Progenitor cell of endocrine pancreas (in vitro differentiated cells): ENCODE results near the gene NUP210. TPM values are rescaled to one million over a fixed set of nuclear protein-coding genes. Genes with fewer than 3 reads are reported as not detected.
A peak's percentile ranks its signal among the peaks of the same experiment; 100 is the strongest.

Experiments
- DNase-seq: peaks from one replicate; pipeline ENCODE4 v3.0.0; 2021; ENCODE audit warnings: low spot score; ENCODE audit not compliant: unreplicated experiment
- H3K27ac Mint-ChIP-seq: 2 replicates; pipeline ENCODE4 v1.8.0; 2021; ENCODE audit warnings: mild to moderate bottlenecking, moderate library complexity, mixed read lengths
- H3K27me3 Mint-ChIP-seq: 2 replicates; pipeline ENCODE4 v1.8.0; 2021; ENCODE audit warnings: mixed read lengths
- H3K36me3 Mint-ChIP-seq: 2 replicates; pipeline ENCODE4 v1.8.0; 2022; ENCODE audit warnings: mixed read lengths; ENCODE audit not compliant: insufficient read depth
- H3K4me1 Mint-ChIP-seq: 2 replicates; pipeline ENCODE4 v1.8.0; 2021; ENCODE audit warnings: low read depth, mixed read lengths
- H3K4me3 Mint-ChIP-seq: 2 replicates; pipeline ENCODE4 v1.8.0; 2021; ENCODE audit warnings: low read depth, mild to moderate bottlenecking, moderate library complexity, mixed read lengths
- H3K9me3 Mint-ChIP-seq: 2 replicates; pipeline ENCODE4 v1.8.0; 2021; ENCODE audit warnings: low read depth, mixed read lengths
- CTCF ChIP-seq: fragments of 200-600 bp; sonication (generic); IDR thresholded peaks from one replicate; pipeline ENCODE4 v1.5.0; 2021; ENCODE audit warnings: antibody characterized with exemption, mild to moderate bottlenecking; ENCODE audit not compliant: unreplicated experiment
- total RNA-seq: library from RNA; stranded (reverse); gene quantifications from 2 replicates; pipeline ENCODE4 v1.2.1, GENCODE V29; 2021

Gene NUP210
- total RNA-seq, 1 donor from 2014 or later: 78.2 TPM

DNA sequence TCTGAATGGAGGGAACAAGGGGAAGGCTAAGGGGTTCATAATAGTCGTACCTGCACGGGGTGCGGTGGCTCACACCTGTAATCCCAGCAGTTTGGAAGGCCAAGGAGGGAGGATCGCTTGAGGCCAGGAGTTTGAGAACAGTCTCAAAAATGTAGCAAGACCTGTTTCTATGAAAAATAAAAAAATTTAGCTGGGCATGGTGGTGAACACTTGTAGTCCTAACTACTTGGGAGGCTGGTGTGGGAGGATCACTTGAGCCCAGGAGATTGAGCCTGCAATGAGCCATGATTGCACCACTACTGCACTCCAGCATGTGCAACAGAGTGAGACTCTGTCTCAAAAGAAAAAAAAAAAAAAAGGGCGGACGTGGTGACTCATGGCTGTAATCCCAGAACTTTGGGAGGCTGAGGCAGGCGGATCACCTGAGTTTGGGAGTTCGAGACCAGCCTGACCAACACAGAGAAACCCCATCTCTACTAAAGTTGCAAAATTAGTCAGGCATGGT is 42.1 kb upstream of the NUP210 start:
- TF ChIP-seq CTCF: no peak

GRCh38 chr3:13461169-13462124 is 41.3 kb upstream of the NUP210 start:
- TF ChIP-seq CTCF: peak; percentile 77
- Mint-ChIP-seq H3K9me3 (no peaks in the 10 kb centered on the region), H3K27me3 (peaks cover 12% of the 10 kb centered on the region), H3K27ac (no peak overlapping the region), H3K4me1 (peaks cover 3% of the 10 kb centered on the region), H3K36me3 (no peaks in the 10 kb centered on the region), H3K4me3 (no peak overlapping the region)
- DNase-seq: peak; percentile 52

More for the DNA sequence above, 42.1 kb upstream of the NUP210 start:
- Mint-ChIP-seq H3K27me3 (peaks cover 12% of the 10 kb centered on the region), H3K4me3 (no peak overlapping the region), H3K4me1 (peaks cover 3% of the 10 kb centered on the region), H3K9me3 (no peaks in the 10 kb centered on the region), H3K27ac (no peak overlapping the region), H3K36me3 (no peaks in the 10 kb centered on the region)
- no peak for DNase-seq

DNA sequence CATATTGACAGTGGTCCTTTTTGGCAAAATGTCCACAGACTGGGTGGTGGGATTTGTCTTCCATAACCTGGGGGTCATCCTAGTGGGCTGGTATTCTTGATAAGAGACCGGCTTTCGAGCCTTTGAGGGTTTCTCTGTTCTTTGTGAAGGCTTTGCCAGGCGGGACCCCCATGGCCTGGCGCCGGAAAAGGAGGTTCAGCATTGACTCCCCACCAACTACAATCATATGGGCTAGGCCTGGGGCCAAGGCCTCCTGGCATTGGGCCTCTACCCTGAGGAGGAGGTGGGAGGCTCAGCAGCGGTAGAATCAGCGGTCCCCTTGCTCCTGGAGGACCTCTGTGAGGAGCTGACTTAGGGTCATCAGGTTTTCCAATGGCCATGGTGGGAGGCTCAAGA is 40.2 kb upstream of the NUP210 start:
- H3K9me3 Mint-ChIP-seq: no peaks in the 10 kb centered on the region
- TF ChIP-seq CTCF: no peak
- DNase-seq: no peak
- H3K4me1 Mint-ChIP-seq: peaks cover 8% of the 10 kb centered on the region
- H3K27ac Mint-ChIP-seq: no peak overlapping the region
- H3K27me3 Mint-ChIP-seq: peaks cover 12% of the 10 kb centered on the region
- H3K4me3 Mint-ChIP-seq: no peak overlapping the region
- H3K36me3 Mint-ChIP-seq: no peaks in the 10 kb centered on the region

- H3K27ac Mint-ChIP-seq: no peak overlapping the region
- H3K27me3 Mint-ChIP-seq: peaks cover 9% of the 10 kb centered on the region
- peaks cover 8% of the 10 kb centered on the region for H3K4me1 Mint-ChIP-seq
- no peak for DNase-seq
- H3K9me3 Mint-ChIP-seq: no peaks in the 10 kb centered on the region
- H3K4me3 Mint-ChIP-seq: no peak overlapping the region
- no peaks in the 10 kb centered on the region for H3K36me3 Mint-ChIP-seq
- no peak for TF ChIP-seq CTCF
Measured at GRCh38 chr3:13459605-13460340, 39.7 kb upstream of the NUP210 start.

DNA sequence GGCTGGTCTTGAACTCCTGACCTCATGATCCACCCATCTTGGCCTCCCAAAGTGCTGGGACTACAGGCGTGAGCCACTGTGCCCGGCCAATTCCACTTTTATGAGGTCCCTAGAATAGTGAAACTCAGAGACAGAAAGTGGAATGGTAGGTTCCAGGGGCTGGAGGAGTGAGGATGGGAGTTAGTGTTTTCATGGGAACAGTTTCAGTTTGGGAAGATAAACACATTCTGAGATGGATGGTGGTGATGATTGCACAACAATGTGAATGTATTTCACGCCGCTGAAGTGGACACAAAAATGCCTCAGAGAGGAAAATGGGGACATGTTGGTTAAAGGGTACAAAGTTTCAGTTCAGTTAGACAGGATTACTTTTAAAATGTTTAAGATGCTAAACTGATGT is 37.5 kb upstream of the NUP210 start:
- DNase-seq: no peak
- H3K4me3 Mint-ChIP-seq: no peak overlapping the region
- H3K36me3 Mint-ChIP-seq: no peaks in the 10 kb centered on the region
- H3K4me1 Mint-ChIP-seq: peaks cover 8% of the 10 kb centered on the region
- no peak overlapping the region for H3K27ac Mint-ChIP-seq
- no peaks in the 10 kb centered on the region for H3K9me3 Mint-ChIP-seq
- TF ChIP-seq CTCF: no peak
- peaks cover 9% of the 10 kb centered on the region for H3K27me3 Mint-ChIP-seq
